Measurements from ENCODE around the gene TNF. TPM values are rescaled to one million over a fixed set of nuclear protein-coding genes. Genes with fewer than 3 reads are reported as not detected.

The TNF gene
- total RNA-seq, 1 experiment from 2014 or later: 0.31 TPM

DNA sequence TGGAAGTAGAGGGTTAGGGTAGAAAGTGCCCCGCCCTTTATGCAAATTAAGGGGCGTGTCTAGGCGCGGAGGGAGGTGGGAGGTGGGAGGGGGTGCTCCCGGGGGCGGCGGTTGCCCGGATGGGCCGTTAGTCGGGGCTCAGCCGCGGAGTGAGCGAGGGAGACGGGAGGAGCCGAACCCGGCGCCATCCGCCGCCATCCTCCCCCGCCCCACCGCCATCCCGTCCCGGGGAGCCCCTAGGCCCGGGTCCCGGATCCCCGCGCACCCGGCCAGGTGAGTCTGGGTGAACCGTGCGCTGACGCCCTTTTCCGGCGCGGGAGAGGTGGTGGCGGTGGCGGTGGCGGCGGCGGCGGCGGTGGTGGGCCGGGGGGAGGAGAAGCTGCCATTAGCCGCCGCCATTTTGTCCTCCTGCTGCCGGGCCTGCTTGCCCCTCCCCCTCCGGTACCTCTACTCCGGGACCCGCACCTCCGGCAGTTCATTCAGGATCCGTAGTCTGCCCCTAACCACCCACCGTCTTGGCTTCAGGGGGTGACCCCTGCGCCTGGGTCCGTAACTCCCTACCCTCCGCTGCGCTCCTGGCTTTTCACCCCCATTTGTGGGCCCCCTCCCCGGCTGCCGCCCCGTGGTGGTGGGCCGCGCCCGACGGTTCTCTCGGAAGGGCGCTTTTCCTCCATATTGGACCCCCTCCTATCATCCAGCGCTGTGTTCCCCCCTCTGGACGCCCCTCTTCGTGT, 45.4 kb downstream of the TNF start, which contains the start of gene PRRC2A (continued):
- TF ChIP-seq ZNF416 (CRISPR knock-in tag; IDR thresholded peaks at IDR 0.05) (peak; percentile 23; the same call in 1 of the 2 replicates), RORB (CRISPR knock-in tag; IDR thresholded peaks at IDR 0.05) (no peak), NR1H2 (CRISPR knock-in tag; IDR thresholded peaks at IDR 0.05) (no peak), ZNF671 (CRISPR knock-in tag; IDR thresholded peaks at IDR 0.05) (no peak), TEAD1 (CRISPR knock-in tag; IDR thresholded peaks at IDR 0.05) (0 out of 2 replicates have a peak, but pooled peaks have one; percentile 49), GTF2I (CRISPR knock-in tag; conservative IDR thresholded peaks at IDR 0.05) (no peak), ETV6 (CRISPR knock-in tag; IDR thresholded peaks at IDR 0.05) (no peak), KAT7 (CRISPR knock-in tag; IDR thresholded peaks at IDR 0.05; ENCODE audit: borderline replicate concordance) (peak; percentile 93; the same call in 1 of the 2 replicates), ZNF232 (CRISPR knock-in tag; IDR thresholded peaks at IDR 0.05) (peak; percentile 62; the same call in 1 of the 2 replicates), IRF2 (CRISPR knock-in tag; IDR thresholded peaks at IDR 0.05; ENCODE audit: borderline replicate concordance, low read depth) (no peak), CBFB (CRISPR knock-in tag; IDR thresholded peaks at IDR 0.05; ENCODE audit: low read depth) (no peak), JAZF1 (CRISPR knock-in tag; IDR thresholded peaks at IDR 0.05) (no peak)
- TF ChIP-seq, protein P1, sequence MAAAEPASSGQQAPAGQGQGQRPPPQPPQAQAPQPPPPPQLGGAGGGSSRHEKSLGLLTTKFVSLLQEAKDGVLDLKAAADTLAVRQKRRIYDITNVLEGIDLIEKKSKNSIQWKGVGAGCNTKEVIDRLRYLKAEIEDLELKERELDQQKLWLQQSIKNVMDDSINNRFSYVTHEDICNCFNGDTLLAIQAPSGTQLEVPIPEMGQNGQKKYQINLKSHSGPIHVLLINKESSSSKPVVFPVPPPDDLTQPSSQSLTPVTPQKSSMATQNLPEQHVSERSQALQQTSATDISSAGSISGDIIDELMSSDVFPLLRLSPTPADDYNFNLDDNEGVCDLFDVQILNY (CRISPR knock-in tag; IDR thresholded peaks at IDR 0.05): peak; percentile 17; the same call in 1 of the 2 replicates
- TF ChIP-seq, protein P2, sequence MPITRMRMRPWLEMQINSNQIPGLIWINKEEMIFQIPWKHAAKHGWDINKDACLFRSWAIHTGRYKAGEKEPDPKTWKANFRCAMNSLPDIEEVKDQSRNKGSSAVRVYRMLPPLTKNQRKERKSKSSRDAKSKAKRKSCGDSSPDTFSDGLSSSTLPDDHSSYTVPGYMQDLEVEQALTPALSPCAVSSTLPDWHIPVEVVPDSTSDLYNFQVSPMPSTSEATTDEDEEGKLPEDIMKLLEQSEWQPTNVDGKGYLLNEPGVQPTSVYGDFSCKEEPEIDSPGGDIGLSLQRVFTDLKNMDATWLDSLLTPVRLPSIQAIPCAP (CRISPR knock-in tag; IDR thresholded peaks at IDR 0.05): no peak
- TF ChIP-seq, protein P3, sequence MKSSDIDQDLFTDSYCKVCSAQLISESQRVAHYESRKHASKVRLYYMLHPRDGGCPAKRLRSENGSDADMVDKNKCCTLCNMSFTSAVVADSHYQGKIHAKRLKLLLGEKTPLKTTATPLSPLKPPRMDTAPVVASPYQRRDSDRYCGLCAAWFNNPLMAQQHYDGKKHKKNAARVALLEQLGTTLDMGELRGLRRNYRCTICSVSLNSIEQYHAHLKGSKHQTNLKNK (CRISPR knock-in tag; IDR thresholded peaks at IDR 0.05): no peak
- TF ChIP-seq, protein P4, sequence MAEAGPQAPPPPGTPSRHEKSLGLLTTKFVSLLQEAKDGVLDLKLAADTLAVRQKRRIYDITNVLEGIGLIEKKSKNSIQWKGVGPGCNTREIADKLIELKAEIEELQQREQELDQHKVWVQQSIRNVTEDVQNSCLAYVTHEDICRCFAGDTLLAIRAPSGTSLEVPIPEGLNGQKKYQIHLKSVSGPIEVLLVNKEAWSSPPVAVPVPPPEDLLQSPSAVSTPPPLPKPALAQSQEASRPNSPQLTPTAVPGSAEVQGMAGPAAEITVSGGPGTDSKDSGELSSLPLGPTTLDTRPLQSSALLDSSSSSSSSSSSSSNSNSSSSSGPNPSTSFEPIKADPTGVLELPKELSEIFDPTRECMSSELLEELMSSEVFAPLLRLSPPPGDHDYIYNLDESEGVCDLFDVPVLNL (CRISPR knock-in tag; IDR thresholded peaks at IDR 0.05; ENCODE audit: borderline replicate concordance, low read depth): peak; percentile 35; the same call in 1 of the 2 replicates
- TF ChIP-seq, protein P5, sequence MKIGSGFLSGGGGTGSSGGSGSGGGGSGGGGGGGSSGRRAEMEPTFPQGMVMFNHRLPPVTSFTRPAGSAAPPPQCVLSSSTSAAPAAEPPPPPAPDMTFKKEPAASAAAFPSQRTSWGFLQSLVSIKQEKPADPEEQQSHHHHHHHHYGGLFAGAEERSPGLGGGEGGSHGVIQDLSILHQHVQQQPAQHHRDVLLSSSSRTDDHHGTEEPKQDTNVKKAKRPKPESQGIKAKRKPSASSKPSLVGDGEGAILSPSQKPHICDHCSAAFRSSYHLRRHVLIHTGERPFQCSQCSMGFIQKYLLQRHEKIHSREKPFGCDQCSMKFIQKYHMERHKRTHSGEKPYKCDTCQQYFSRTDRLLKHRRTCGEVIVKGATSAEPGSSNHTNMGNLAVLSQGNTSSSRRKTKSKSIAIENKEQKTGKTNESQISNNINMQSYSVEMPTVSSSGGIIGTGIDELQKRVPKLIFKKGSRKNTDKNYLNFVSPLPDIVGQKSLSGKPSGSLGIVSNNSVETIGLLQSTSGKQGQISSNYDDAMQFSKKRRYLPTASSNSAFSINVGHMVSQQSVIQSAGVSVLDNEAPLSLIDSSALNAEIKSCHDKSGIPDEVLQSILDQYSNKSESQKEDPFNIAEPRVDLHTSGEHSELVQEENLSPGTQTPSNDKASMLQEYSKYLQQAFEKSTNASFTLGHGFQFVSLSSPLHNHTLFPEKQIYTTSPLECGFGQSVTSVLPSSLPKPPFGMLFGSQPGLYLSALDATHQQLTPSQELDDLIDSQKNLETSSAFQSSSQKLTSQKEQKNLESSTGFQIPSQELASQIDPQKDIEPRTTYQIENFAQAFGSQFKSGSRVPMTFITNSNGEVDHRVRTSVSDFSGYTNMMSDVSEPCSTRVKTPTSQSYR (CRISPR knock-in tag; IDR thresholded peaks at IDR 0.05): no peak
- TF ChIP-seq, protein P6, sequence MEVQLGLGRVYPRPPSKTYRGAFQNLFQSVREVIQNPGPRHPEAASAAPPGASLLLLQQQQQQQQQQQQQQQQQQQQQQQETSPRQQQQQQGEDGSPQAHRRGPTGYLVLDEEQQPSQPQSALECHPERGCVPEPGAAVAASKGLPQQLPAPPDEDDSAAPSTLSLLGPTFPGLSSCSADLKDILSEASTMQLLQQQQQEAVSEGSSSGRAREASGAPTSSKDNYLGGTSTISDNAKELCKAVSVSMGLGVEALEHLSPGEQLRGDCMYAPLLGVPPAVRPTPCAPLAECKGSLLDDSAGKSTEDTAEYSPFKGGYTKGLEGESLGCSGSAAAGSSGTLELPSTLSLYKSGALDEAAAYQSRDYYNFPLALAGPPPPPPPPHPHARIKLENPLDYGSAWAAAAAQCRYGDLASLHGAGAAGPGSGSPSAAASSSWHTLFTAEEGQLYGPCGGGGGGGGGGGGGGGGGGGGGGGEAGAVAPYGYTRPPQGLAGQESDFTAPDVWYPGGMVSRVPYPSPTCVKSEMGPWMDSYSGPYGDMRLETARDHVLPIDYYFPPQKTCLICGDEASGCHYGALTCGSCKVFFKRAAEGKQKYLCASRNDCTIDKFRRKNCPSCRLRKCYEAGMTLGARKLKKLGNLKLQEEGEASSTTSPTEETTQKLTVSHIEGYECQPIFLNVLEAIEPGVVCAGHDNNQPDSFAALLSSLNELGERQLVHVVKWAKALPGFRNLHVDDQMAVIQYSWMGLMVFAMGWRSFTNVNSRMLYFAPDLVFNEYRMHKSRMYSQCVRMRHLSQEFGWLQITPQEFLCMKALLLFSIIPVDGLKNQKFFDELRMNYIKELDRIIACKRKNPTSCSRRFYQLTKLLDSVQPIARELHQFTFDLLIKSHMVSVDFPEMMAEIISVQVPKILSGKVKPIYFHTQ (CRISPR knock-in tag; IDR thresholded peaks at IDR 0.05): no peak; the same call in 1 of the 2 replicates
- TF ChIP-seq, protein P7, sequence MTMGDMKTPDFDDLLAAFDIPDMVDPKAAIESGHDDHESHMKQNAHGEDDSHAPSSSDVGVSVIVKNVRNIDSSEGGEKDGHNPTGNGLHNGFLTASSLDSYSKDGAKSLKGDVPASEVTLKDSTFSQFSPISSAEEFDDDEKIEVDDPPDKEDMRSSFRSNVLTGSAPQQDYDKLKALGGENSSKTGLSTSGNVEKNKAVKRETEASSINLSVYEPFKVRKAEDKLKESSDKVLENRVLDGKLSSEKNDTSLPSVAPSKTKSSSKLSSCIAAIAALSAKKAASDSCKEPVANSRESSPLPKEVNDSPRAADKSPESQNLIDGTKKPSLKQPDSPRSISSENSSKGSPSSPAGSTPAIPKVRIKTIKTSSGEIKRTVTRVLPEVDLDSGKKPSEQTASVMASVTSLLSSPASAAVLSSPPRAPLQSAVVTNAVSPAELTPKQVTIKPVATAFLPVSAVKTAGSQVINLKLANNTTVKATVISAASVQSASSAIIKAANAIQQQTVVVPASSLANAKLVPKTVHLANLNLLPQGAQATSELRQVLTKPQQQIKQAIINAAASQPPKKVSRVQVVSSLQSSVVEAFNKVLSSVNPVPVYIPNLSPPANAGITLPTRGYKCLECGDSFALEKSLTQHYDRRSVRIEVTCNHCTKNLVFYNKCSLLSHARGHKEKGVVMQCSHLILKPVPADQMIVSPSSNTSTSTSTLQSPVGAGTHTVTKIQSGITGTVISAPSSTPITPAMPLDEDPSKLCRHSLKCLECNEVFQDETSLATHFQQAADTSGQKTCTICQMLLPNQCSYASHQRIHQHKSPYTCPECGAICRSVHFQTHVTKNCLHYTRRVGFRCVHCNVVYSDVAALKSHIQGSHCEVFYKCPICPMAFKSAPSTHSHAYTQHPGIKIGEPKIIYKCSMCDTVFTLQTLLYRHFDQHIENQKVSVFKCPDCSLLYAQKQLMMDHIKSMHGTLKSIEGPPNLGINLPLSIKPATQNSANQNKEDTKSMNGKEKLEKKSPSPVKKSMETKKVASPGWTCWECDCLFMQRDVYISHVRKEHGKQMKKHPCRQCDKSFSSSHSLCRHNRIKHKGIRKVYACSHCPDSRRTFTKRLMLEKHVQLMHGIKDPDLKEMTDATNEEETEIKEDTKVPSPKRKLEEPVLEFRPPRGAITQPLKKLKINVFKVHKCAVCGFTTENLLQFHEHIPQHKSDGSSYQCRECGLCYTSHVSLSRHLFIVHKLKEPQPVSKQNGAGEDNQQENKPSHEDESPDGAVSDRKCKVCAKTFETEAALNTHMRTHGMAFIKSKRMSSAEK (CRISPR knock-in tag; IDR thresholded peaks at IDR 0.05; ENCODE audit: borderline replicate concordance): no peak
- TF ChIP-seq, protein P8, sequence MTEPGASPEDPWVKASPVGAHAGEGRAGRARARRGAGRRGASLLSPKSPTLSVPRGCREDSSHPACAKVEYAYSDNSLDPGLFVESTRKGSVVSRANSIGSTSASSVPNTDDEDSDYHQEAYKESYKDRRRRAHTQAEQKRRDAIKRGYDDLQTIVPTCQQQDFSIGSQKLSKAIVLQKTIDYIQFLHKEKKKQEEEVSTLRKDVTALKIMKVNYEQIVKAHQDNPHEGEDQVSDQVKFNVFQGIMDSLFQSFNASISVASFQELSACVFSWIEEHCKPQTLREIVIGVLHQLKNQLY (CRISPR knock-in tag; IDR thresholded peaks at IDR 0.05): no peak
- TF ChIP-seq, protein P9, sequence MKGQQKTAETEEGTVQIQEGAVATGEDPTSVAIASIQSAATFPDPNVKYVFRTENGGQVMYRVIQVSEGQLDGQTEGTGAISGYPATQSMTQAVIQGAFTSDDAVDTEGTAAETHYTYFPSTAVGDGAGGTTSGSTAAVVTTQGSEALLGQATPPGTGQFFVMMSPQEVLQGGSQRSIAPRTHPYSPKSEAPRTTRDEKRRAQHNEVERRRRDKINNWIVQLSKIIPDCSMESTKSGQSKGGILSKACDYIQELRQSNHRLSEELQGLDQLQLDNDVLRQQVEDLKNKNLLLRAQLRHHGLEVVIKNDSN (CRISPR knock-in tag; IDR thresholded peaks at IDR 0.05): peak; percentile 32; the same call in 1 of the 2 replicates
- TF ChIP-seq, protein P10, sequence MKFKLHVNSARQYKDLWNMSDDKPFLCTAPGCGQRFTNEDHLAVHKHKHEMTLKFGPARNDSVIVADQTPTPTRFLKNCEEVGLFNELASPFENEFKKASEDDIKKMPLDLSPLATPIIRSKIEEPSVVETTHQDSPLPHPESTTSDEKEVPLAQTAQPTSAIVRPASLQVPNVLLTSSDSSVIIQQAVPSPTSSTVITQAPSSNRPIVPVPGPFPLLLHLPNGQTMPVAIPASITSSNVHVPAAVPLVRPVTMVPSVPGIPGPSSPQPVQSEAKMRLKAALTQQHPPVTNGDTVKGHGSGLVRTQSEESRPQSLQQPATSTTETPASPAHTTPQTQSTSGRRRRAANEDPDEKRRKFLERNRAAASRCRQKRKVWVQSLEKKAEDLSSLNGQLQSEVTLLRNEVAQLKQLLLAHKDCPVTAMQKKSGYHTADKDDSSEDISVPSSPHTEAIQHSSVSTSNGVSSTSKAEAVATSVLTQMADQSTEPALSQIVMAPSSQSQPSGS (CRISPR knock-in tag; IDR thresholded peaks at IDR 0.05; ENCODE audit: borderline replicate concordance, low read depth): no peak
